SU-DHL-6 (cell line): Measurements from ENCODE around the gene GALNT17.

Experiments
- CTCF ChIP-seq: fragments of 200-600 bp; sonication (generic); IDR thresholded peaks from one replicate; pipeline ENCODE4 v1.5.1; 2017; ENCODE audit warnings: antibody characterized with exemption, mild to moderate bottlenecking, low read length, moderate library complexity; ENCODE audit not compliant: insufficient read depth, poor library complexity, severe bottlenecking
- EZH2phosphoT487 ChIP-seq: fragments of 200-600 bp; sonication (generic), shearing (Covaris generic); conservative IDR thresholded peaks from 2 replicates; pipeline ENCODE4 v1.6.1; 2018; ENCODE audit warnings: mild to moderate bottlenecking, antibody characterized with exemption, low read length, moderate library complexity, mixed read lengths

GRCh38 chr7:71238581-71239295, 106.8 kb downstream of the GALNT17 start:
- TF ChIP-seq CTCF (no peak), EZH2phosphoT487 (no peak)
